Tibial artery (tissue), 4 donors: ENCODE data around the gene PFDN5.

Experiments used
- DNase-seq, 2 donors: peaks; one replicate each; pipeline ENCODE4 v3.0.0-alpha.2; 2019
- H3K27ac ChIP-seq, 2 donors: fragments of 200-600 bp; sonication (generic) in 1 of 2; 1 replicate in 1 of 2; 2 replicates in 1 of 2; pipeline ENCODE4 v1.5.1; 2018 to 2019; ENCODE audit warnings: mild to moderate bottlenecking in 1 of 2
- H3K27me3 ChIP-seq, 2 donors: fragments of 200-600 bp; sonication (generic) in 1 of 2; one replicate each; pipeline versions ENCODE4 v1.5.1 to v1.6.0; 2016 to 2019
- H3K36me3 ChIP-seq, 3 donors: fragments of 200-600 bp; sonication (generic) in 2 of 3; one replicate each; pipeline ENCODE4 v1.5.1; 2016 to 2019; ENCODE audit warnings: mild to moderate bottlenecking in 2 of 3
- H3K4me1 ChIP-seq, 4 donors: fragments of 200-600 bp; sonication (generic) in 2 of 4; 1 replicate in 3 of 4; 2 replicates in 1 of 4; pipeline ENCODE4 v1.5.1; 2016 to 2019
- H3K4me3 ChIP-seq, 2 donors: fragments of 200-600 bp; sonication (generic) in 1 of 2; 1 replicate in 1 of 2; 2 replicates in 1 of 2; pipeline ENCODE4 v1.5.1; 2018 to 2019; ENCODE audit warnings: mild to moderate bottlenecking in 2 of 2
- H3K9me3 ChIP-seq, 3 donors: fragments of 200-600 bp; sonication (generic) in 1 of 3; one replicate each; pipeline ENCODE4 v1.5.1; 2016 to 2019
- CTCF ChIP-seq, 2 experiments: fragments of 200-600 bp in 1 of 2; fragments of 450-650 bp in 1 of 2; IDR thresholded peaks; one replicate each; pipeline ENCODE4 v1.5.1; 2017 to 2019; ENCODE audit warnings: antibody characterized with exemption in 2 of 2, mild to moderate bottlenecking in 1 of 2, moderate library complexity in 1 of 2
- intact Hi-C: fragments of 100-400 bp; cut with DNase I; formaldehyde crosslinking; loops from one replicate; pipeline ENCODE4 v1.15.0; 2023; ENCODE audit warnings: low total_unique reads

The PFDN5 gene

GRCh38 chr12:53298164-53298563 is 2.8 kb downstream of the PFDN5 start:
- peaks cover 16 to 32% (median 19%) of the 10 kb centered on the region in 3 donors for H3K36me3 ChIP-seq
- no peaks in the 10 kb centered on the region for H3K27me3 ChIP-seq
- no peak for TF ChIP-seq CTCF (IDR thresholded peaks at IDR 0.05)
- H3K4me1 ChIP-seq, result peaks cover 3 to 63% (median 49%) of the 10 kb centered on the region in 4 donors
- H3K4me3 ChIP-seq, result no peak overlapping the region
- intact Hi-C loops, result no loop called here
- no peak overlapping the region for H3K27ac ChIP-seq
- H3K9me3 ChIP-seq, result no peaks in the 10 kb centered on the region
- DNase-seq, result no peak

DNA sequence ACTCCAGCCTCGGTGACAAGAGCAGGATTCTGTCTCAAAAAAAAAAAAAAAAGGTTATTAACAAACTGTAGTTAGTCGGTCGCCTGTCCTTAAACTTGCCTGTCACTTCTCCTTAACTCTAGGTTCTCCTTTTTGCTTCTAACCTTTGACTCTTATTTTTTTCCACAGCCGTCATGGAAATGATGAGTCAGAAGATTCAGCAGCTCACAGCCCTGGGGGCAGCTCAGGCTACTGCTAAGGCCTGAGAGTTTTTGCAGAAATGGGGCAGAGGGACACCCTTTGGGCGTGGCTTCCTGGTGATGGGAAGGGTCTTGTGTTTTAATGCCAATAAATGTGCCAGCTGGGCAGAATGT is 3.7 kb downstream of the PFDN5 start:
- Histone ChIP-seq H3K9me3 (no peaks in the 10 kb centered on the region), H3K36me3 (peaks cover 21 to 42% (median 21%) of the 10 kb centered on the region in 3 donors), H3K4me1 (peaks cover 3 to 63% (median 49%) of the 10 kb centered on the region in 4 donors), H3K27me3 (no peaks in the 10 kb centered on the region), H3K4me3 (peak overlapping the region; percentile 71 to 87), H3K27ac (peak overlapping the region; percentile 64 to 65)
- DNase-seq, result no peak
- intact Hi-C loops, result no loop called here
- no peak for TF ChIP-seq CTCF (IDR thresholded peaks at IDR 0.05)

- no peaks in the 10 kb centered on the region for H3K27me3 ChIP-seq
- peak within 1 kb of the TSS; percentile 71 to 87 for H3K4me3 ChIP-seq
- no peaks in the 10 kb centered on the region for H3K9me3 ChIP-seq
- intact Hi-C loops, result no loop called here
- H3K27ac ChIP-seq, result peak within 1 kb of the TSS; percentile 64 to 65
- peak in 1 of 2 experiments; percentile 21 for TF ChIP-seq CTCF (IDR thresholded peaks at IDR 0.05)
- peak; percentile 80 to 91 for DNase-seq
- H3K36me3 ChIP-seq, result peaks cover 21 to 47% (median 21%) of the 10 kb centered on the region in 3 donors
- H3K4me1 ChIP-seq, result peaks cover 3 to 62% (median 46%) of the 10 kb centered on the region in 4 donors
Measured at GRCh38 chr12:53299454-53300180, 4.3 kb downstream of the PFDN5 start, which contains the start of gene MYG1. Gene MYG1 (plus strand): TSS chr12:53299695. CDS start chr12:53299738, 43 bp downstream.

GRCh38 chr12:53300187-53300586 is 4.8 kb downstream of the PFDN5 start:
- intact Hi-C loops, result no loop called here
- no peaks in the 10 kb centered on the region for H3K9me3 ChIP-seq
- H3K4me3 ChIP-seq, result peak overlapping the region; percentile 71 to 87
- peaks cover 22 to 50% (median 23%) of the 10 kb centered on the region in 3 donors for H3K36me3 ChIP-seq
- H3K4me1 ChIP-seq, result peaks cover 3 to 57% (median 41%) of the 10 kb centered on the region in 4 donors
- H3K27me3 ChIP-seq, result no peaks in the 10 kb centered on the region
- no peak for TF ChIP-seq CTCF (IDR thresholded peaks at IDR 0.05)
- H3K27ac ChIP-seq, result peak overlapping the region; percentile 64 to 65
- DNase-seq, result no peak

GRCh38 chr12:53302903-53303302 is 7.6 kb downstream of the PFDN5 start:
- no peak for DNase-seq
- Histone ChIP-seq H3K4me3 (no peak overlapping the region), H3K9me3 (no peaks in the 10 kb centered on the region), H3K27ac (no peak overlapping the region), H3K27me3 (no peaks in the 10 kb centered on the region), H3K36me3 (peaks cover 47 to 72% (median 49%) of the 10 kb centered on the region in 3 donors), H3K4me1 (peaks cover 3 to 36% (median 25%) of the 10 kb centered on the region in 4 donors)
- intact Hi-C loops, result no loop called here
- no peak for TF ChIP-seq CTCF (IDR thresholded peaks at IDR 0.05)
